WTC11 (cell line): ENCODE measurements around the gene KIF27. TPM values are rescaled to one million over a fixed set of nuclear protein-coding genes. Genes with fewer than 3 reads are reported as not detected.

Source experiments
- ATAC-seq: fragments of 200-7000 bp; cut with Tn5 transposase; 2 replicates; pipeline ENCODE4 v1.10.0; 2021; ENCODE audit warnings: mild to moderate bottlenecking, moderate library complexity
- CTCF ChIA-PET: fragments of 300-600 bp; sonication (Branson Sonifier 250); formaldehyde crosslinking; loops from one replicate; lab custom pipeline; 2021; ENCODE audit warnings: antibody characterized with exemption; lab: Charles Lee
- POLR2A ChIA-PET: fragments of 350-600 bp; sonication (Branson Sonifier 250); formaldehyde crosslinking; loops from one replicate; lab custom pipeline; 2021; ENCODE audit warnings: antibody characterized with exemption; lab: Charles Lee
- DNase-seq: peaks from one replicate; pipeline ENCODE4 v3.0.0; 2021; ENCODE audit warnings: low spot score
- H3K27ac Mint-ChIP-seq: 2 replicates; pipeline ENCODE4 v1.8.0; 2021; ENCODE audit warnings: mixed read lengths
- H3K27me3 Mint-ChIP-seq: 2 replicates; pipeline ENCODE4 v1.8.0; 2021; ENCODE audit warnings: low read depth, mild to moderate bottlenecking, moderate library complexity, mixed read lengths
- H3K36me3 Mint-ChIP-seq: 2 replicates; pipeline ENCODE4 v1.8.0; 2021; ENCODE audit warnings: mixed read lengths
- H3K4me1 Mint-ChIP-seq: 2 replicates; pipeline ENCODE4 v1.8.0; 2022; ENCODE audit warnings: mixed read lengths
- H3K4me3 Mint-ChIP-seq: 2 replicates; pipeline ENCODE4 v1.8.0; 2021; ENCODE audit warnings: mild to moderate bottlenecking, moderate library complexity, mixed read lengths
- H3K9me3 Mint-ChIP-seq: 2 replicates; pipeline ENCODE4 v1.8.0; 2021; ENCODE audit warnings: mixed read lengths
- ATF1 ChIP-seq: sonication (generic); formaldehyde crosslinking; IDR thresholded peaks from 2 replicates; pipeline ENCODE4 v1.8.1; 2023; ENCODE audit warnings: mild to moderate bottlenecking, moderate library complexity, missing genetic modification reagents
- ATF2 ChIP-seq: sonication (generic); formaldehyde crosslinking; IDR thresholded peaks from 2 replicates; pipeline ENCODE4 v1.8.1; 2022; ENCODE audit warnings: low read depth, missing genetic modification reagents, borderline replicate concordance
- E2F1 ChIP-seq: sonication (generic); formaldehyde crosslinking; IDR thresholded peaks from 2 replicates; pipeline ENCODE4 v1.8.0; 2022; ENCODE audit warnings: mild to moderate bottlenecking, missing genetic modification reagents
- HMGA2 ChIP-seq: fragments of 250-450 bp; sonication (Bioruptor Pico); IDR thresholded peaks from 2 replicates; pipeline ENCODE4 v1.4.0; 2021; ENCODE audit warnings: mild to moderate bottlenecking, moderate library complexity
- JAZF1 ChIP-seq: fragments of 250-450 bp; sonication (Bioruptor Pico); IDR thresholded peaks from 2 replicates; pipeline ENCODE4 v1.9.0; 2021; ENCODE audit warnings: moderate library complexity, mild to moderate bottlenecking, inconsistent platforms
- OVOL2 ChIP-seq: fragments of 250-450 bp; sonication (Bioruptor Pico); IDR thresholded peaks from 2 replicates; pipeline ENCODE4 v1.9.0; 2021; ENCODE audit warnings: mild to moderate bottlenecking, borderline replicate concordance
- RELA ChIP-seq: sonication (generic); formaldehyde crosslinking; IDR thresholded peaks from 2 replicates; pipeline ENCODE4 v1.8.1; 2022; ENCODE audit warnings: missing genetic modification reagents, mild to moderate bottlenecking, borderline replicate concordance
- SP1 ChIP-seq: sonication (generic); formaldehyde crosslinking; conservative IDR thresholded peaks from 2 replicates; pipeline ENCODE4 v1.8.1; 2022; ENCODE audit warnings: missing genetic modification reagents
- TCF7 ChIP-seq: sonication (generic); formaldehyde crosslinking; IDR thresholded peaks from 2 replicates; pipeline ENCODE4 v1.8.0; 2022; ENCODE audit warnings: mild to moderate bottlenecking, low read depth, missing genetic modification reagents, moderate library complexity
- TP53 ChIP-seq: sonication (generic); formaldehyde crosslinking; IDR thresholded peaks from 2 replicates; pipeline ENCODE4 v1.8.1; 2023; ENCODE audit warnings: mild to moderate bottlenecking, missing genetic modification reagents
- ZNF219 ChIP-seq: sonication (generic); formaldehyde crosslinking; IDR thresholded peaks from 2 replicates; pipeline ENCODE4 v1.8.0; 2023; ENCODE audit warnings: missing genetic modification reagents, mild to moderate bottlenecking, borderline replicate concordance
- ZNF416 ChIP-seq: fragments of 250-450 bp; sonication (Bioruptor Pico); IDR thresholded peaks from 2 replicates; pipeline ENCODE4 v1.9.0; 2021; ENCODE audit warnings: mild to moderate bottlenecking, inconsistent platforms
- ZNF512 ChIP-seq: sonication (generic); formaldehyde crosslinking; IDR thresholded peaks from 2 replicates; pipeline ENCODE4 v1.8.1; 2022; ENCODE audit warnings: missing genetic modification reagents, borderline replicate concordance
- ZNF532 ChIP-seq: fragments of 250-450 bp; sonication (Bioruptor Pico); IDR thresholded peaks from 2 replicates; pipeline ENCODE4 v1.9.0; 2021; ENCODE audit warnings: mild to moderate bottlenecking, borderline replicate concordance
- ZNF671 ChIP-seq: fragments of 250-450 bp; sonication (Bioruptor Pico); IDR thresholded peaks from 2 replicates; pipeline ENCODE4 v1.8.0; 2021; ENCODE audit warnings: mild to moderate bottlenecking
- total RNA-seq: library from RNA; stranded (reverse); gene quantifications from 3 replicates; pipeline ENCODE4 v1.2.3, GENCODE V29; 2021

KIF27 gene
- total RNA-seq, 1 experiment from 2014 or later, result 3.9 TPM

- CTCF ChIA-PET, result interaction anchor here (1.3 to 3.6 kb wide), 2 partner anchors 326 to 360 kb away, joined by 4 to 28 read pairs; no protein-coding TSS in a partner anchor
- H3K4me1 Mint-ChIP-seq, result peaks cover 19% of the 10 kb centered on the region
Observed at GRCh38 chr9:83934569-83935275, 13.5 kb upstream of the KIF27 start.

More at GRCh38 chr9:83934569-83935275, 13.5 kb upstream of the KIF27 start:
- ATAC-seq (peak; percentile 36), DNase-seq (no peak)
- Mint-ChIP-seq H3K4me3 (no peak overlapping the region), H3K9me3 (no peaks in the 10 kb centered on the region), H3K36me3 (no peaks in the 10 kb centered on the region), H3K27ac (peak overlapping the region; percentile 16; the same call in 1 of the 2 replicates), H3K27me3 (no peaks in the 10 kb centered on the region)
- TF ChIP-seq OVOL2 (CRISPR knock-in tag) (no peak), ATF2 (CRISPR knock-in tag) (no peak), ZNF512 (CRISPR knock-in tag) (no peak), ZNF416 (CRISPR knock-in tag) (no peak), SP1 (CRISPR knock-in tag) (no peak), TP53 (CRISPR knock-in tag) (no peak), ATF1 (no peak), JAZF1 (no peak), HMGA2 (no peak), ZNF219 (CRISPR knock-in tag) (no peak), ZNF532 (no peak), E2F1 (no peak), RELA (no peak), ZNF671 (CRISPR knock-in tag) (no peak), TCF7 (CRISPR knock-in tag) (no peak)
- POLR2A ChIA-PET, result interaction anchor here (0.7 kb wide), 1 partner anchor 316 kb away, joined by 3 read pairs; no protein-coding TSS in a partner anchor
